HCT116 (cell line): ENCODE measurements around the gene BICD1. TPM values are rescaled to one million over a fixed set of nuclear protein-coding genes. Genes with fewer than 3 reads are reported as not detected.

Experiments
- ATAC-seq: fragments of 200-7000 bp; cut with Tn5 transposase; 2 replicates; pipeline ENCODE4 v1.9.1; 2020; ENCODE audit warnings: mild to moderate bottlenecking, moderate library complexity
- BruUV-seq: library from RNA; stranded (reverse); fragments of 400-500 nt; replicated peaks from 2 replicates; lab custom pipeline; 2021; lab: Mats Ljungman, UMichigan
- CTCF ChIA-PET: fragments of 300-600 bp; sonication (Branson Sonifier 250); formaldehyde crosslinking; loops from one replicate; lab custom pipeline; 2021; ENCODE audit warnings: antibody characterized with exemption; lab: Charles Lee
- POLR2A ChIA-PET: fragments of 300-600, 350-600 bp; sonication (Branson Sonifier 250); formaldehyde crosslinking; loops from one replicate; lab custom pipeline; 2021; ENCODE audit warnings: antibody characterized with exemption; lab: Charles Lee
- RAD21 ChIA-PET, 2 experiments: fragments of 300-600 bp; sonication (Branson Sonifier 250); formaldehyde crosslinking; loops; one replicate each; lab custom pipeline; 2023; ENCODE audit warnings: low total read pairs in 2 of 2; ENCODE audit not compliant: uncharacterized antibody in 2 of 2, unreplicated experiment in 2 of 2, low non-redundant PET in 1 of 2; lab: Charles Lee
- DNase-seq: peaks from one replicate; pipeline ENCODE4 v3.0.0-alpha.2; 2010; ENCODE audit warnings: low read depth, low spot score
- H2AFZ ChIP-seq: fragments of 200-600 bp; shearing (Covaris generic), sonication (generic); 2 replicates; pipeline ENCODE4 v1.6.1; 2017; ENCODE audit warnings: low read depth, mixed run types, mixed read lengths, antibody characterized with exemption, low read length; ENCODE audit not compliant: poor library complexity, severe bottlenecking
- H3K27ac ChIP-seq: 2 replicates; pipeline ENCODE4 v1.5.1; 2012; ENCODE audit warnings: low read depth, low read length
- H3K27me3 ChIP-seq: fragments of 200-600 bp; sonication (generic); 2 replicates; pipeline ENCODE4 v1.6.1; 2016; ENCODE audit warnings: mixed run types, low read length, mixed read lengths; ENCODE audit not compliant: insufficient read depth
- H3K36me3 ChIP-seq, 2 experiments: fragments of 200-500 bp in 1 of 2; fragments of 200-600 bp in 1 of 2; sonication (Bioruptor generic) in 1 of 2; sonication (generic) in 1 of 2; 2 replicates each; pipeline versions ENCODE4 v1.5.1 to v1.6.1; 2014 to 2016; ENCODE audit warnings: low read length in 2 of 2, inconsistent platforms in 1 of 2, mixed read lengths in 1 of 2, mixed run types in 1 of 2; ENCODE audit not compliant: insufficient read depth in 2 of 2, control insufficient read depth in 1 of 2
- H3K4me1 ChIP-seq, 2 experiments: fragments of 200-600 bp in 1 of 2; sonication (generic) in 1 of 2; 2 replicates each; pipeline versions ENCODE4 v1.5.1 to v1.6.1; 2012 to 2017; ENCODE audit warnings: low read length in 2 of 2, inconsistent platforms in 1 of 2, mild to moderate bottlenecking in 1 of 2, mixed read lengths in 1 of 2, mixed run types in 1 of 2, moderate library complexity in 1 of 2; ENCODE audit not compliant: insufficient read depth in 2 of 2, control insufficient read depth in 1 of 2
- H3K4me2 ChIP-seq: fragments of 200-600 bp; sonication (generic); 2 replicates; pipeline ENCODE4 v1.6.1; 2017; ENCODE audit warnings: mixed run types, low read length, mixed read lengths
- H3K4me3 ChIP-seq, 2 experiments: fragments of 200-600 bp in 1 of 2; sonication (generic) in 1 of 2; replicated peaks in 1 of 2; 2 replicates each; pipeline ENCODE4 v1.5.1; 2011 to 2016; ENCODE audit warnings: low read length in 2 of 2, control low read depth in 1 of 2, low read depth in 1 of 2, mild to moderate bottlenecking in 1 of 2, mixed read lengths in 1 of 2, mixed run types in 1 of 2
- H3K79me2 ChIP-seq: fragments of 200-600 bp; sonication (generic); 2 replicates; pipeline ENCODE4 v1.6.1; 2017; ENCODE audit warnings: mild to moderate bottlenecking, mixed run types, low read length, moderate library complexity, mixed read lengths; ENCODE audit not compliant: insufficient read depth
- H3K9ac ChIP-seq: fragments of 200-600 bp; sonication (generic); 2 replicates; pipeline ENCODE4 v1.6.1; 2016; ENCODE audit warnings: low read length, mixed read lengths
- H3K9me2 ChIP-seq: fragments of 200-600 bp; sonication (generic), shearing (Covaris generic); 2 replicates; pipeline ENCODE4 v1.6.1; 2017; ENCODE audit warnings: mixed run types, mild to moderate bottlenecking, moderate library complexity; ENCODE audit not compliant: insufficient read depth
- H3K9me3 ChIP-seq, 2 experiments: fragments of 200-500 bp in 1 of 2; fragments of 200-600 bp in 1 of 2; sonication (Bioruptor generic) in 1 of 2; sonication (generic) in 1 of 2; 2 replicates each; pipeline ENCODE4 v1.6.1; 2014 to 2017; ENCODE audit warnings: low read length in 2 of 2, mixed read lengths in 2 of 2, inconsistent platforms in 1 of 2, low read depth in 1 of 2, mild to moderate bottlenecking in 1 of 2, mixed run types in 1 of 2, moderate library complexity in 1 of 2; ENCODE audit not compliant: control insufficient read depth in 1 of 2, insufficient read depth in 1 of 2
- H4K20me1 ChIP-seq: fragments of 200-600 bp; sonication (generic), shearing (Covaris generic); 2 replicates; pipeline ENCODE4 v1.6.1; 2017; ENCODE audit warnings: mixed run types, mild to moderate bottlenecking, moderate library complexity; ENCODE audit not compliant: insufficient read depth
- CTCF ChIP-seq, 3 experiments: fragments of 200-600 bp in 1 of 3; sonication (generic) in 1 of 3; IDR thresholded peaks in 2 of 3; conservative IDR thresholded peaks in 1 of 3; 2 replicates each; pipeline ENCODE4 v1.5.1; 2012 to 2017; ENCODE audit warnings: low read depth in 2 of 3, low read length in 2 of 3, antibody characterized with exemption in 1 of 3, borderline replicate concordance in 1 of 3, control low read depth in 1 of 3, mild to moderate bottlenecking in 1 of 3, mixed read lengths in 1 of 3, mixed run types in 1 of 3, moderate library complexity in 1 of 3; ENCODE audit not compliant: insufficient read depth in 1 of 3
- POLR2A ChIP-seq: IDR thresholded peaks from 2 replicates; pipeline ENCODE4 v1.7.0; 2011; ENCODE audit warnings: borderline replicate concordance; ENCODE audit not compliant: insufficient read depth, insufficient read length; ENCODE audit errors: extremely low read depth
- RAD21 ChIP-seq: IDR thresholded peaks from 2 replicates; pipeline ENCODE4 v1.6.1; 2012; ENCODE audit warnings: low read depth, mild to moderate bottlenecking
- SIN3A ChIP-seq: IDR thresholded peaks from 2 replicates; pipeline ENCODE4 v1.6.1; 2012; ENCODE audit warnings: low read depth
- SP1 ChIP-seq: IDR thresholded peaks from 2 replicates; pipeline ENCODE4 v1.6.1; 2012; ENCODE audit warnings: low read depth
- YY1 ChIP-seq: IDR thresholded peaks from 2 replicates; pipeline ENCODE4 v1.6.1; 2011; ENCODE audit warnings: low read length, low read depth, moderate library complexity, mild to moderate bottlenecking; ENCODE audit not compliant: insufficient replicate concordance; ENCODE audit errors: extremely low read depth
- ZFX ChIP-seq: fragments of 450-650 bp; IDR thresholded peaks from 2 replicates; pipeline ENCODE4 v1.6.1; 2017
- intact Hi-C: fragments of 100-400 bp; cut with micrococcal nuclease; formaldehyde crosslinking; loops from 2 replicates; pipeline ENCODE4 v1.10.0; 2022
- total RNA-seq: library from RNA; stranded (reverse); gene quantifications from one replicate; pipeline ENCODE4 v1.2.1, GENCODE V29; 2021; ENCODE audit not compliant: unreplicated experiment
- TF ChIP-seq, protein P1 (sequence below): IDR thresholded peaks from 2 replicates; pipeline ENCODE4 v1.6.1; 2011; ENCODE audit warnings: mild to moderate bottlenecking, low read length, moderate library complexity; ENCODE audit not compliant: insufficient replicate concordance; ENCODE audit errors: extremely low read depth
- TF ChIP-seq, protein P2 (sequence below): IDR thresholded peaks from 2 replicates; pipeline ENCODE4 v1.6.1; 2012

BICD1 gene
- total RNA-seq, 1 experiment from 2014 or later = 32.5 TPM

- Histone ChIP-seq H3K4me1 (peaks cover 0 to under 1% of the 10 kb centered on the region in 2 experiments; a peak in 2 of 4 replicates), H3K27me3 (no peaks in the 10 kb centered on the region), H4K20me1 (no peaks in the 10 kb centered on the region), H3K79me2 (no peaks in the 10 kb centered on the region), H3K4me3 (no peak overlapping the region), H2AFZ (no peak overlapping the region), H3K4me2 (no peak overlapping the region), H3K9ac (no peak overlapping the region), H3K9me3 (no peaks in the 10 kb centered on the region), H3K9me2 (no peaks in the 10 kb centered on the region), H3K36me3 (no peaks in the 10 kb centered on the region), H3K27ac (no peak overlapping the region)
- RAD21 ChIA-PET = no interaction called here
- TF ChIP-seq, protein P1, sequence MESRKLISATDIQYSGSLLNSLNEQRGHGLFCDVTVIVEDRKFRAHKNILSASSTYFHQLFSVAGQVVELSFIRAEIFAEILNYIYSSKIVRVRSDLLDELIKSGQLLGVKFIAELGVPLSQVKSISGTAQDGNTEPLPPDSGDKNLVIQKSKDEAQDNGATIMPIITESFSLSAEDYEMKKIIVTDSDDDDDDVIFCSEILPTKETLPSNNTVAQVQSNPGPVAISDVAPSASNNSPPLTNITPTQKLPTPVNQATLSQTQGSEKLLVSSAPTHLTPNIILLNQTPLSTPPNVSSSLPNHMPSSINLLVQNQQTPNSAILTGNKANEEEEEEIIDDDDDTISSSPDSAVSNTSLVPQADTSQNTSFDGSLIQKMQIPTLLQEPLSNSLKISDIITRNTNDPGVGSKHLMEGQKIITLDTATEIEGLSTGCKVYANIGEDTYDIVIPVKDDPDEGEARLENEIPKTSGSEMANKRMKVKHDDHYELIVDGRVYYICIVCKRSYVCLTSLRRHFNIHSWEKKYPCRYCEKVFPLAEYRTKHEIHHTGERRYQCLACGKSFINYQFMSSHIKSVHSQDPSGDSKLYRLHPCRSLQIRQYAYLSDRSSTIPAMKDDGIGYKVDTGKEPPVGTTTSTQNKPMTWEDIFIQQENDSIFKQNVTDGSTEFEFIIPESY = no peak
- TF ChIP-seq, protein P2, sequence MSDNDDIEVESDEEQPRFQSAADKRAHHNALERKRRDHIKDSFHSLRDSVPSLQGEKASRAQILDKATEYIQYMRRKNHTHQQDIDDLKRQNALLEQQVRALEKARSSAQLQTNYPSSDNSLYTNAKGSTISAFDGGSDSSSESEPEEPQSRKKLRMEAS = no peak
- TF ChIP-seq ZFX (no peak), POLR2A (no peak), YY1 (no peak), RAD21 (no peak), CTCF (IDR thresholded peaks at IDR 0.05 in 2 of 3, conservative IDR thresholded peaks at IDR 0.05 in 1 of 3; ENCODE audit: borderline replicate concordance in 1 of 3, insufficient read depth in 1 of 3, low read depth in 2 of 3, low read length in 2 of 3) (no peak), SP1 (no peak), SIN3A (no peak)
- intact Hi-C loops = no loop called here
- POLR2A ChIA-PET = no interaction called here
- CTCF ChIA-PET = no interaction called here
- DNase-seq (no peak), ATAC-seq (no peak)
- no TSS peak for BruUV-seq
These were observed 5.8 kb upstream of the BICD1 start for GRCh38 chr12:32100888-32101287.
